ENCODE results near the gene PUDP.

GRCh38 chrX:7147978-7148854, at the start of gene PUDP:
- TF ChIP-seq GABPA (IDR thresholded peaks at IDR 0.05 in 1 of 2, conservative IDR thresholded peaks at IDR 0.05 in 1 of 2) (no peak), MAX (IDR thresholded peaks at IDR 0.05) (no peak), CTCF (IDR thresholded peaks at IDR 0.05; ENCODE audit: low read depth, low read length, missing input control) (peak; percentile 34), YY1 (IDR thresholded peaks at IDR 0.05) (peak; percentile 23), RAD21 (IDR thresholded peaks at IDR 0.05) (no peak), ZBTB33 (IDR thresholded peaks at IDR 0.05) (no peak), REST (IDR thresholded peaks at IDR 0.05) (no peak), NR2F2 (IDR thresholded peaks at IDR 0.05) (no peak), FOXA1 (IDR thresholded peaks at IDR 0.05) (no peak), RXRA (IDR thresholded peaks at IDR 0.05) (no peak), TAF1 (conservative IDR thresholded peaks at IDR 0.05) (no peak), JUND (IDR thresholded peaks at IDR 0.05) (no peak)

Measured in liver (tissue), 3 donors.